Common myeloid progenitor, CD34-positive (primary cell): ENCODE measurements around the gene GMFB.
"Not testable (repeated sequence)": the region's sequence is repeated elsewhere in the genome, so short reads cannot be mapped to it uniquely, and the experiment has no call there.

Source experiments
- CTCF ChIA-PET: fragments of 350-600 bp; sonication (Branson Sonifier 250); formaldehyde crosslinking; loops from one replicate; lab custom pipeline; 2021; ENCODE audit warnings: antibody characterized with exemption; lab: Charles Lee
- POLR2A ChIA-PET: fragments of 350-600 bp; sonication (Branson Sonifier 250); formaldehyde crosslinking; loops from one replicate; lab custom pipeline; 2021; ENCODE audit warnings: antibody characterized with exemption; lab: Charles Lee
- DNase-seq, 3 donors: peaks; one replicate each; pipeline versions ENCODE4 v3.0.0 to v3.0.0-alpha.2; 2013
- H3K27ac ChIP-seq, 2 experiments: 1 replicate in 1 of 2; 2 replicates in 1 of 2; pipeline ENCODE4 v1.7.0; 2013; ENCODE audit warnings: inconsistent platforms in 2 of 2, low read length in 2 of 2, mild to moderate bottlenecking in 2 of 2, low read depth in 1 of 2, moderate library complexity in 1 of 2; ENCODE audit not compliant: severe bottlenecking in 2 of 2, insufficient read depth in 1 of 2, poor library complexity in 1 of 2
- H3K27me3 ChIP-seq, 5 experiments: replicated peaks in 2 of 5; 1 replicate in 3 of 5; 2 replicates in 2 of 5; pipeline versions ENCODE4 v1.6.1 to v1.7.0; 2013; ENCODE audit warnings: low read length in 4 of 5, mild to moderate bottlenecking in 2 of 5, moderate library complexity in 2 of 5, inconsistent platforms in 1 of 5; ENCODE audit not compliant: insufficient read depth in 5 of 5, control insufficient read depth in 4 of 5
- H3K36me3 ChIP-seq, 4 experiments: 1 replicate in 2 of 4; 2 replicates in 2 of 4; pipeline versions ENCODE4 v1.6.1 to v1.7.0; 2013; ENCODE audit warnings: low read length in 3 of 4, control low read depth in 1 of 4, mild to moderate bottlenecking in 1 of 4; ENCODE audit not compliant: control insufficient read depth in 4 of 4, insufficient read depth in 4 of 4
- H3K4me1 ChIP-seq, 4 experiments: 1 replicate in 3 of 4; 2 replicates in 1 of 4; pipeline versions ENCODE4 v1.6.1 to v1.7.1; 2013; ENCODE audit warnings: low read length in 3 of 4, mild to moderate bottlenecking in 3 of 4, control low read depth in 1 of 4, inconsistent platforms in 1 of 4, moderate library complexity in 1 of 4; ENCODE audit not compliant: control insufficient read depth in 4 of 4, insufficient read depth in 4 of 4; ENCODE audit errors: control extremely low read depth in 1 of 4
- H3K4me3 ChIP-seq, 7 experiments: 1 replicate in 4 of 7; 2 replicates in 3 of 7; pipeline versions ENCODE4 v1.5.1 to v1.7.0; 2013; ENCODE audit warnings: mild to moderate bottlenecking in 7 of 7, low read length in 6 of 7, moderate library complexity in 6 of 7, inconsistent platforms in 2 of 7, low read depth in 2 of 7, control low read depth in 1 of 7; ENCODE audit not compliant: insufficient read depth in 4 of 7, control insufficient read depth in 1 of 7; ENCODE audit errors: extremely low read depth in 1 of 7
- H3K9me3 ChIP-seq, 5 experiments: 1 replicate in 4 of 5; 2 replicates in 1 of 5; pipeline versions ENCODE4 v1.6.1 to v1.7.1; 2013; ENCODE audit warnings: low read length in 4 of 5, mild to moderate bottlenecking in 2 of 5, inconsistent platforms in 1 of 5, low read depth in 1 of 5, moderate library complexity in 1 of 5; ENCODE audit not compliant: control insufficient read depth in 4 of 5, insufficient read depth in 2 of 5; ENCODE audit errors: control extremely low read depth in 1 of 5
- WGBS: methylation state at CpG from one replicate; pipeline ENCODE4 v1.1.5; 2013; ENCODE audit not compliant: insufficient coverage; 5-methylcytosine and 5-hydroxymethylcytosine counted together

Gene GMFB

DNA sequence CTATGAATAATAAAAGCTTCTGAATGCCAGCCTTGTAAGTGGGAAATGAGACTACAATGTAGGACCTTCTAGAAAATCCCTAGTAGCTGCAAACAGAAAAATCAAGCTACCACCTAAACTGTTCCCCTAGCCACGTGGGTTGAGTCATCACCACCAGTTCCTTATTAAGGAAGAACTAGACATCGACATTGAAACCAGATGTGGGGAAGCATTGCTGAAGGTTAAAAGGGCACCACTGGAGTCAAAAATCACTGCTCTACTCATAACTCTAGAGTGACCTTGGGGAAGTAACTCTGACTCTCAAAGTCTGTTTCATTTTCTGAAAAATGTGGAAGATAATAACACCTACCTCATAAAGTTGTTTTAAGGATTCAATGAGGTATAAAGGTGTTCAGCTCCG lies 38.2 kb downstream of the GMFB start:
- Histone ChIP-seq H3K27me3 (peaks cover 0 to 5% (median 2%) of the 10 kb centered on the region in 5 experiments), H3K36me3 (no peaks in the 10 kb centered on the region), H3K9me3 (no peaks in the 10 kb centered on the region), H3K4me1 (peaks cover 0 to 13% (median 4%) of the 10 kb centered on the region in 4 experiments), H3K27ac (no peak overlapping the region), H3K4me3 (no peak overlapping the region)
- WGBS, result 100% methylated on average over 1 of the region's 3 CpGs
- DNase-seq, result peak in 2 of 3 donors; percentile 36 to 45
- ChIA-PET POLR2A (no interaction called here), CTCF (interaction anchor here (0.9 to 1.1 kb wide), 3 partner anchors 9 to 43 kb away, joined by 3 to 4 read pairs (median 3); no protein-coding TSS in a partner anchor)

DNA sequence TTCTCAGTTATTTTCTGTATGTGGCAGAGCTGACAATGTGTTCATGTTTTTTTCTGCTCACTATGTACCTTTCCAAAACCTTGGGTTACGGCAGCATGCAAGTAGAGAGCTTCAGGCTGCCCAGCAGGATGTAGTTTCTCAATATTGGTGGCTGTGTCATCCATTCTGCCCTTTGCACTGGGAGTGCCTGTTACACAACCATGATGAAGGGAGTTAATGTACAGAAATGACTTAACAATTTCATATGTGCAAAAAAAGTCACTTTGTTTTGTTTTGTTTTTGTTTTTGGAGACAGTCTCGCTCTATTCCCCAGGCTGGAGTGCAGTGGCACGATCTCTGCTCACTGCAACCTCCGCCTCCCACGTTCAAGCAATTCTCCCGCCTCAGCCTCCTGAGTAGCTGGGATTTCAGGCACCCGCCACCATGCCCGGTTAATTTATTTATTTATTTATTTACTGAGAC lies 41.5 kb downstream of the GMFB start:
- ChIA-PET POLR2A (interaction anchor here (0.6 kb wide), 1 partner anchor 1873 kb away, joined by 3 read pairs; no protein-coding TSS in a partner anchor), CTCF (interaction anchor here (0.7 kb wide), 1 partner anchor 103 kb away, joined by 3 read pairs; no protein-coding TSS in a partner anchor)
- DNase-seq, result peak in 2 of 3 donors; percentile 40 to 49
- WGBS, result 100% methylated on average over 2 of the region's 8 CpGs
- no peak overlapping the region for H3K4me3 ChIP-seq
- no peak overlapping the region for H3K27ac ChIP-seq
- H3K36me3 ChIP-seq, result no peaks in the 10 kb centered on the region
- no peaks in the 10 kb centered on the region for H3K9me3 ChIP-seq
- H3K27me3 ChIP-seq, result peaks cover 0 to 7% (median 2%) of the 10 kb centered on the region in 5 experiments
- peaks cover 0 to 13% (median 4%) of the 10 kb centered on the region in 4 experiments for H3K4me1 ChIP-seq

DNA sequence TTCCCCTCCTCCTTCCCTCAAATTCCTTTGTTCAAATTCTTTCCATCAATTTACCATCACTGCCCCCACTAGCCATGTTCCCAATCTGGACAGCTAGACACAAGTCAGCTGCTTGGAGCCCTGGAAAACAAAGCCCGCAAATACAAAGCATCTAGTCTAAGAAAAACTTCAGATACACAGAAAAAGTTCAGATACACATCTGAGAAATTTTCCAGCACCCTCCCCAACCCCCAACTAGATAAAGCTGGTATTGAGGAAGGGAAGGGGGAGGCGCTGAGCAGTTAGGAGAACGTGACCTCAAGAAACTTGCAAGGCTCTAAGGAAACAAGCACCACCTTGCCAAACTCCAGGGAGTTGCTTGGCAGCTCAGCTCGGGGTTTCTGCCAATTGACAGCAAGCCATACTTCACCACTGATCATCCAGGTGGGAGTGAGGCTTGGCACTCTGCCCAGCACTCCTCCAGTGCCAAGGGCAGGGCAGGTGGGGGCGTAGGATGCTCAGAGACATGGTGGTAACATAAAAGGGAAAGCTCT lies 42.6 kb downstream of the GMFB start:
- 64% methylated on average over 3 of the region's 5 CpGs for WGBS
- ChIA-PET CTCF (interaction anchor here (0.6 to 1.5 kb wide), 2 partner anchors 10 to 79 kb away, joined by 3 to 4 read pairs; no protein-coding TSS in a partner anchor), POLR2A (interaction anchor here (0.6 kb wide), 1 partner anchor 21 kb away, joined by 3 read pairs; no protein-coding TSS in a partner anchor)
- H3K36me3 ChIP-seq, result no peaks in the 10 kb centered on the region
- no peak overlapping the region for H3K4me3 ChIP-seq
- no peak for DNase-seq
- peaks cover 0 to 16% (median 10%) of the 10 kb centered on the region in 4 experiments for H3K4me1 ChIP-seq
- no peak overlapping the region for H3K27ac ChIP-seq
- peaks cover 0 to 7% (median 2%) of the 10 kb centered on the region in 5 experiments for H3K27me3 ChIP-seq
- no peaks in the 10 kb centered on the region for H3K9me3 ChIP-seq

DNA sequence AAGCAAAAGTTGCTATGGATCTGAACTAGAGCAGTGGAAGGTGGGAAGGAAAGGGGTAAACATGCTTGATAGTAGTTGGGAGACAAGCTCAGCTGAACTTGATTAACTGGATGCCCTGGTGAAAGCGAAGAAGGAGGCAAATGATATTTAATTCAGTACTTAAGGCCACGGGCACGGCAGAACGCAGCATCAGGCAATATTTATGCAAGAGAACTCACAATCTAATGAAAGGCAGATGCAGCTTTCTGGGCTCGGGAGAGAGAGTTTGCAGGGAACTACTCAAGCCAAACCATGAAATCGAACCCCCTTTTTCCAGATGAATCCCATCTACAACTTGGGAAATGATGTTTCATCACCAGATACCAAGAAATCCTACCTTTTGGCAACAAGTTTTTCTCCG lies 44.1 kb downstream of the GMFB start:
- no peak for DNase-seq
- H3K27ac ChIP-seq, result no peak overlapping the region
- no peak overlapping the region for H3K4me3 ChIP-seq
- POLR2A ChIA-PET, result no interaction called here
- H3K27me3 ChIP-seq, result peaks cover 0 to 6% (median 2%) of the 10 kb centered on the region in 5 experiments
- H3K36me3 ChIP-seq, result no peaks in the 10 kb centered on the region
- peaks cover 7 to 24% (median 19%) of the 10 kb centered on the region in 4 experiments for H3K4me1 ChIP-seq
- WGBS, result 98% methylated on average over 7 of the region's 7 CpGs
- CTCF ChIA-PET, result interaction anchor here (1.3 kb wide), 1 partner anchor 9 kb away, joined by 3 read pairs; no protein-coding TSS in a partner anchor
- no peaks in the 10 kb centered on the region for H3K9me3 ChIP-seq

DNA sequence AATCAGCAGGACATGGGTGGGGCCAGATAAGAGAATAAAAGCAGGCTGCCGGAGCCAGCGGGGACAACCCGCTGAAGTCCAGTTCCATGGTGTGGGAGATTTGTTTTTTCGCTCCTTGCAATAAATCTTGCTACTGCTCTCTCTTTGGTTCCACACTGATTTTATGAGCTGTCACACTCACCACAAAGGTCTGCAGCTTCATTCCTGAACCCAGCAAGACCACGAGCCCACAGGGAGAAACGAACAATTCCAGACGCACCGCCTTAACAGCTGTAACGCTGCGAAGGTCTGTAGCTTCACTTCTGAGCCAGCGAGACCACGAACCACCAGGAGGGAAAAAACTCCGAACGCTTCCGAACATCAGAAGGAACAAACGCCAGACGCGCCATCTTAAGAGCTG lies 44.8 kb downstream of the GMFB start:
- peaks cover 0 to 5% (median 1%) of the 10 kb centered on the region in 5 experiments for H3K27me3 ChIP-seq
- DNase-seq, result no peak
- no peaks in the 10 kb centered on the region for H3K9me3 ChIP-seq
- no peaks in the 10 kb centered on the region for H3K36me3 ChIP-seq
- CTCF ChIA-PET, result interaction anchor here (1.2 to 1.8 kb wide), 3 partner anchors 9 to 77 kb away, joined by 3 to 6 read pairs (median 4); no protein-coding TSS in a partner anchor
- POLR2A ChIA-PET, result no interaction called here
- H3K4me1 ChIP-seq, result peaks cover 7 to 25% (median 20%) of the 10 kb centered on the region in 4 experiments
- 94% methylated on average over 15 of the region's 18 CpGs for WGBS
- H3K4me3 ChIP-seq, result no peak overlapping the region
- H3K27ac ChIP-seq, result no peak overlapping the region

DNA sequence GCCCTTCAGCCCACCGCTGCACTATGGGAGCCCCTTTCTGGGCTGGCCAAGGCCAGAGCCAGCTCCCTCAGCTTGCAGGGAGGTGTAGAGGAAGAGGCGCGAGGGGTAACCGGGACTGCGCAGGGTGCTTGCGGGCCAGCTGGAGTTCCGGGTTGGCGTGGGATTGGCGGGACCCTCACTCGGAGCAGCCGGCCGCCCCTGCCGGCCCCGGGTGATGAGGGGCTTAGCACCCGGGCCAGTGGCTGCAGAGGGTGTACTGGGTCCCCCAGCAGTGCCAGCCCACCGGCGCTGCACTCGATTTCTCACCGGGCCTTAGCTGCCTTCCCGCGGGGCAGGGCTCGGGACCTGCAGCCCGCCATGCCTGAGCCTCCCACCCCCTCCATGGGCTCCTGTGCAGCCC lies 45.8 kb downstream of the GMFB start:
- CTCF ChIA-PET, result interaction anchor here (0.9 to 1.8 kb wide), 3 partner anchors 14 to 76 kb away, joined by 4 to 6 read pairs (median 4); no protein-coding TSS in a partner anchor
- H3K9me3 ChIP-seq, H3K27me3 ChIP-seq, H3K4me3 ChIP-seq, H3K27ac ChIP-seq, DNase-seq, H3K36me3 ChIP-seq, POLR2A ChIA-PET: not testable (repeated sequence)
- H3K4me1 ChIP-seq, result peaks cover 7 to 25% (median 21%) of the 10 kb centered on the region in 4 experiments
- WGBS, result 100% methylated on average over 10 of the region's 23 CpGs
